ENCODE results near the gene SLC5A9.

- TF ChIP-seq CTCF (conservative IDR thresholded peaks at IDR 0.05 in 1 of 2, IDR thresholded peaks at IDR 0.05 in 1 of 2; ENCODE audit: low read depth in 1 of 2, low read length in 2 of 2) (no peak), EZH2 (IDR thresholded peaks at IDR 0.05; ENCODE audit: low read length, missing control alignments) (no peak)
Measured at GRCh38 chr1:48294656-48295055, 72.1 kb downstream of the SLC5A9 start.

Measured in fibroblast of lung (primary cell).